ENCODE results near the gene MKLN1.

The MKLN1 gene

GRCh38 chr7:131498237-131498885 is 170.7 kb downstream of the MKLN1 start:
- TF ChIP-seq PPARA (CRISPR knock-in tag; IDR thresholded peaks at IDR 0.05; ENCODE audit: borderline replicate concordance) (no peak), ZFP3 (CRISPR knock-in tag; IDR thresholded peaks at IDR 0.05) (no peak), ESRRG (CRISPR knock-in tag; IDR thresholded peaks at IDR 0.05) (no peak), CSRNP3 (CRISPR knock-in tag; IDR thresholded peaks at IDR 0.05) (no peak), CSDC2 (CRISPR knock-in tag; IDR thresholded peaks at IDR 0.05) (no peak), ISL1 (CRISPR knock-in tag; IDR thresholded peaks at IDR 0.05) (no peak), SNAI2 (CRISPR knock-in tag; IDR thresholded peaks at IDR 0.05) (no peak), ARNTL (CRISPR knock-in tag; IDR thresholded peaks at IDR 0.05; ENCODE audit: borderline replicate concordance, low read depth) (no peak), ZNF565 (CRISPR knock-in tag; conservative IDR thresholded peaks at IDR 0.05; ENCODE audit: low read depth) (no peak), OSR1 (CRISPR knock-in tag; IDR thresholded peaks at IDR 0.05) (no peak), TSHZ2 (CRISPR knock-in tag; IDR thresholded peaks at IDR 0.05) (no peak)
- TF ChIP-seq, protein P1, sequence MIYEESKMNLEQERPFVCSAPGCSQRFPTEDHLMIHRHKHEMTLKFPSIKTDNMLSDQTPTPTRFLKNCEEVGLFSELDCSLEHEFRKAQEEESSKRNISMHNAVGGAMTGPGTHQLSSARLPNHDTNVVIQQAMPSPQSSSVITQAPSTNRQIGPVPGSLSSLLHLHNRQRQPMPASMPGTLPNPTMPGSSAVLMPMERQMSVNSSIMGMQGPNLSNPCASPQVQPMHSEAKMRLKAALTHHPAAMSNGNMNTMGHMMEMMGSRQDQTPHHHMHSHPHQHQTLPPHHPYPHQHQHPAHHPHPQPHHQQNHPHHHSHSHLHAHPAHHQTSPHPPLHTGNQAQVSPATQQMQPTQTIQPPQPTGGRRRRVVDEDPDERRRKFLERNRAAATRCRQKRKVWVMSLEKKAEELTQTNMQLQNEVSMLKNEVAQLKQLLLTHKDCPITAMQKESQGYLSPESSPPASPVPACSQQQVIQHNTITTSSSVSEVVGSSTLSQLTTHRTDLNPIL (CRISPR knock-in tag; IDR thresholded peaks at IDR 0.05; ENCODE audit: low read depth) = no peak
- TF ChIP-seq, protein P2, sequence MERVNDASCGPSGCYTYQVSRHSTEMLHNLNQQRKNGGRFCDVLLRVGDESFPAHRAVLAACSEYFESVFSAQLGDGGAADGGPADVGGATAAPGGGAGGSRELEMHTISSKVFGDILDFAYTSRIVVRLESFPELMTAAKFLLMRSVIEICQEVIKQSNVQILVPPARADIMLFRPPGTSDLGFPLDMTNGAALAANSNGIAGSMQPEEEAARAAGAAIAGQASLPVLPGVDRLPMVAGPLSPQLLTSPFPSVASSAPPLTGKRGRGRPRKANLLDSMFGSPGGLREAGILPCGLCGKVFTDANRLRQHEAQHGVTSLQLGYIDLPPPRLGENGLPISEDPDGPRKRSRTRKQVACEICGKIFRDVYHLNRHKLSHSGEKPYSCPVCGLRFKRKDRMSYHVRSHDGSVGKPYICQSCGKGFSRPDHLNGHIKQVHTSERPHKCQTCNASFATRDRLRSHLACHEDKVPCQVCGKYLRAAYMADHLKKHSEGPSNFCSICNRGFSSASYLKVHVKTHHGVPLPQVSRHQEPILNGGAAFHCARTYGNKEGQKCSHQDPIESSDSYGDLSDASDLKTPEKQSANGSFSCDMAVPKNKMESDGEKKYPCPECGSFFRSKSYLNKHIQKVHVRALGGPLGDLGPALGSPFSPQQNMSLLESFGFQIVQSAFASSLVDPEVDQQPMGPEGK (CRISPR knock-in tag; IDR thresholded peaks at IDR 0.05; ENCODE audit: borderline replicate concordance) = no peak
- ATAC-seq = no peak

- ATAC-seq = no peak
- TF ChIP-seq, protein P2 (CRISPR knock-in tag; IDR thresholded peaks at IDR 0.05; ENCODE audit: borderline replicate concordance) = no peak
- no peak for TF ChIP-seq ZFP30 (CRISPR knock-in tag; IDR thresholded peaks at IDR 0.05)
- no peak for TF ChIP-seq RARB (CRISPR knock-in tag; IDR thresholded peaks at IDR 0.05)
- no peak for TF ChIP-seq ESRRG (CRISPR knock-in tag; IDR thresholded peaks at IDR 0.05)
- TF ChIP-seq ZNF565 (CRISPR knock-in tag; conservative IDR thresholded peaks at IDR 0.05; ENCODE audit: low read depth) = no peak
- TF ChIP-seq BACH2 (CRISPR knock-in tag; IDR thresholded peaks at IDR 0.05; ENCODE audit: borderline replicate concordance) = no peak
These were observed 172.1 kb downstream of the MKLN1 start for GRCh38 chr7:131499801-131500200.

- ATAC-seq = no peak
- TF ChIP-seq ZNF565 (CRISPR knock-in tag; conservative IDR thresholded peaks at IDR 0.05; ENCODE audit: low read depth) (no peak), ZFP30 (CRISPR knock-in tag; IDR thresholded peaks at IDR 0.05) (no peak), BACH2 (CRISPR knock-in tag; IDR thresholded peaks at IDR 0.05; ENCODE audit: borderline replicate concordance) (no peak), TCF4 (CRISPR knock-in tag; IDR thresholded peaks at IDR 0.05; ENCODE audit: borderline replicate concordance) (no peak), TOX (CRISPR knock-in tag; IDR thresholded peaks at IDR 0.05; ENCODE audit: borderline replicate concordance) (no peak), ZFP3 (CRISPR knock-in tag; IDR thresholded peaks at IDR 0.05) (no peak)
These were observed 172.7 kb downstream of the MKLN1 start for GRCh38 chr7:131500357-131500756.

GRCh38 chr7:131501422-131501821 is 173.7 kb downstream of the MKLN1 start:
- ATAC-seq = no peak
- no peak for TF ChIP-seq CSRNP3 (CRISPR knock-in tag; IDR thresholded peaks at IDR 0.05)
- TF ChIP-seq, protein P3, sequence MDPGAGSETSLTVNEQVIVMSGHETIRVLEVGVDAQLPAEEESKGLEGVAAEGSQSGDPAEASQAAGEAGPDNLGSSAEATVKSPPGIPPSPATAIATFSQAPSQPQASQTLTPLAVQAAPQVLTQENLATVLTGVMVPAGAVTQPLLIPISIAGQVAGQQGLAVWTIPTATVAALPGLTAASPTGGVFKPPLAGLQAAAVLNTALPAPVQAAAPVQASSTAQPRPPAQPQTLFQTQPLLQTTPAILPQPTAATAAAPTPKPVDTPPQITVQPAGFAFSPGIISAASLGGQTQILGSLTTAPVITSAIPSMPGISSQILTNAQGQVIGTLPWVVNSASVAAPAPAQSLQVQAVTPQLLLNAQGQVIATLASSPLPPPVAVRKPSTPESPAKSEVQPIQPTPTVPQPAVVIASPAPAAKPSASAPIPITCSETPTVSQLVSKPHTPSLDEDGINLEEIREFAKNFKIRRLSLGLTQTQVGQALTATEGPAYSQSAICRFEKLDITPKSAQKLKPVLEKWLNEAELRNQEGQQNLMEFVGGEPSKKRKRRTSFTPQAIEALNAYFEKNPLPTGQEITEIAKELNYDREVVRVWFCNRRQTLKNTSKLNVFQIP (CRISPR knock-in tag; IDR thresholded peaks at IDR 0.05; ENCODE audit: borderline replicate concordance, low read depth) = no peak
- no peak for TF ChIP-seq BACH2 (CRISPR knock-in tag; IDR thresholded peaks at IDR 0.05; ENCODE audit: borderline replicate concordance)
- TF ChIP-seq, protein P2 (CRISPR knock-in tag; IDR thresholded peaks at IDR 0.05; ENCODE audit: borderline replicate concordance) = no peak
- TF ChIP-seq GLIS3 (CRISPR knock-in tag; IDR thresholded peaks at IDR 0.05) = no peak
- no peak for TF ChIP-seq RARB (CRISPR knock-in tag; IDR thresholded peaks at IDR 0.05)
- TF ChIP-seq ZFP30 (CRISPR knock-in tag; IDR thresholded peaks at IDR 0.05) = no peak

Measured in SK-N-SH treated with all-trans-retinoic acid at 6 μM for 48 hours (cell line).